ENCODE measurements around the gene CBR1.

DNA sequence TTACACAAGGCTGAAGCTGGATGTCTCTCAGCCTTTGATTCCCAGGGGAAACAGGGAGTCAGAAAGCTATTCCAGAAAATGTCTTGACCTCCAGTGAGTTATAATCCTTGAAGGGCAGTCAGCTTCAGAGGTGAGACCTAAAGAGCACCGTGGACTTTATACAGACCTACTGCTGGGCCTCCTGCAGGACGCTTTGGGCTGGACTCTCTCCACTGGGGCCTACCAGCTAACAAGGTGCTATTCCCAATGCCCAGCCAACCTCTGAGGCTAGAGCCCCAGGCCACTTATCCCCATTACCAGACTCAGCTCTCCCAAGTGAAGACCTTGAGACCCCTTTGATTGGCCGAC lies 16.1 kb upstream of the CBR1 start:
- TF ChIP-seq, protein P1, sequence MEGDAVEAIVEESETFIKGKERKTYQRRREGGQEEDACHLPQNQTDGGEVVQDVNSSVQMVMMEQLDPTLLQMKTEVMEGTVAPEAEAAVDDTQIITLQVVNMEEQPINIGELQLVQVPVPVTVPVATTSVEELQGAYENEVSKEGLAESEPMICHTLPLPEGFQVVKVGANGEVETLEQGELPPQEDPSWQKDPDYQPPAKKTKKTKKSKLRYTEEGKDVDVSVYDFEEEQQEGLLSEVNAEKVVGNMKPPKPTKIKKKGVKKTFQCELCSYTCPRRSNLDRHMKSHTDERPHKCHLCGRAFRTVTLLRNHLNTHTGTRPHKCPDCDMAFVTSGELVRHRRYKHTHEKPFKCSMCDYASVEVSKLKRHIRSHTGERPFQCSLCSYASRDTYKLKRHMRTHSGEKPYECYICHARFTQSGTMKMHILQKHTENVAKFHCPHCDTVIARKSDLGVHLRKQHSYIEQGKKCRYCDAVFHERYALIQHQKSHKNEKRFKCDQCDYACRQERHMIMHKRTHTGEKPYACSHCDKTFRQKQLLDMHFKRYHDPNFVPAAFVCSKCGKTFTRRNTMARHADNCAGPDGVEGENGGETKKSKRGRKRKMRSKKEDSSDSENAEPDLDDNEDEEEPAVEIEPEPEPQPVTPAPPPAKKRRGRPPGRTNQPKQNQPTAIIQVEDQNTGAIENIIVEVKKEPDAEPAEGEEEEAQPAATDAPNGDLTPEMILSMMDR (IDR thresholded peaks at IDR 0.05) = no peak
- TF ChIP-seq SIN3A (IDR thresholded peaks at IDR 0.05; ENCODE audit: borderline replicate concordance, insufficient read depth, low read depth, low read length) = no peak

All from Panc1 (cell line).